GM13976 (cell line): ENCODE results near the gene ATXN1.
"Not testable (repeated sequence)": the region's sequence is repeated elsewhere in the genome, so short reads cannot be mapped to it uniquely, and the experiment has no call there.

Experiments used
- DNase-seq: peaks from one replicate; pipeline ENCODE4 v3.0.0; 2012; ENCODE audit warnings: low spot score
- CTCF ChIP-seq: IDR thresholded peaks from 2 replicates; pipeline ENCODE4 v1.5.1; 2012; ENCODE audit warnings: borderline replicate concordance, mild to moderate bottlenecking; ENCODE audit not compliant: insufficient read depth; ENCODE audit errors: extremely low read depth, missing control alignments, control extremely low read depth
- in situ Hi-C: fragments of 300-500 bp; cut with MboI; formaldehyde crosslinking; loops from one replicate; pipeline ENCODE4 v1.12.0; 2022; ENCODE audit warnings: low sequenced_read_pairs, mixed read lengths, inconsistent platforms; ENCODE audit not compliant: unreplicated experiment

Gene ATXN1

GRCh38 chr6:16270178-16270794 is 491.0 kb downstream of the ATXN1 start:
- in situ Hi-C loops = no loop called here
- no peak for TF ChIP-seq CTCF

GRCh38 chr6:16269442-16270070 is 491.7 kb downstream of the ATXN1 start:
- DNase-seq, in situ Hi-C loops: not testable (repeated sequence)

More at GRCh38 chr6:16270178-16270794, 491.0 kb downstream of the ATXN1 start:
- DNase-seq = no peak

- DNase-seq = no peak
- TF ChIP-seq CTCF = no peak
- in situ Hi-C loops = no loop called here
These were observed 493.6 kb downstream of the ATXN1 start for GRCh38 chr6:16267428-16268263.

GRCh38 chr6:16265351-16266341 is 495.6 kb downstream of the ATXN1 start:
- TF ChIP-seq CTCF = no peak
- no peak for DNase-seq
- in situ Hi-C loops = no loop called here

- no peak for TF ChIP-seq CTCF
- in situ Hi-C loops = no loop called here
- no peak for DNase-seq
These were observed 496.5 kb downstream of the ATXN1 start for GRCh38 chr6:16264785-16265184.

GRCh38 chr6:16263464-16264099 is 497.7 kb downstream of the ATXN1 start:
- in situ Hi-C loops, DNase-seq: not testable (repeated sequence)

- DNase-seq, in situ Hi-C loops: not testable (repeated sequence)
These were observed 498.5 kb downstream of the ATXN1 start for GRCh38 chr6:16262773-16263172.

GRCh38 chr6:16260602-16261001 is 500.7 kb downstream of the ATXN1 start:
- in situ Hi-C loops = not testable (repeated sequence)

GRCh38 chr6:16259604-16260003 is 501.7 kb downstream of the ATXN1 start:
- in situ Hi-C loops, DNase-seq: not testable (repeated sequence)

More at GRCh38 chr6:16260602-16261001, 500.7 kb downstream of the ATXN1 start:
- DNase-seq = not testable (repeated sequence)
